ENCODE data around the gene TRPV6. TPM values are rescaled to one million over a fixed set of nuclear protein-coding genes. Genes with fewer than 3 reads are reported as not detected.

TRPV6 gene
- total RNA-seq, 4 donors from 2014 or later: 0.14 to 2.9 TPM; not detected in 2

- Histone ChIP-seq H3K27me3 (peaks cover 6% of the 10 kb centered on the region), H3K27ac (no peak overlapping the region), H3K36me3 (no peaks in the 10 kb centered on the region), H3K4me3 (no peak overlapping the region), H3K4me1 (no peaks in the 10 kb centered on the region), H3K9me3 (no peaks in the 10 kb centered on the region)
- in situ Hi-C loops (cut with MboI; ENCODE audit: low pct_ligation_motif_present in 1 of 4, low pct_unique_long_range_greater_than_20kb in 1 of 4, low sequenced_read_pairs in 3 of 4): no loop called here
- intact Hi-C loops (cut with DNase I; ENCODE audit: low total_unique reads): no loop called here
- DNase-seq: no peak
- WGBS, 2 donors (ENCODE audit: low coverage in 1 of 2): 41 to 56% methylated on average over 1 to 2 of the region's 2 CpGs
- TF ChIP-seq POLR2A (IDR thresholded peaks at IDR 0.05): no peak
- TF ChIP-seq, protein P1, sequence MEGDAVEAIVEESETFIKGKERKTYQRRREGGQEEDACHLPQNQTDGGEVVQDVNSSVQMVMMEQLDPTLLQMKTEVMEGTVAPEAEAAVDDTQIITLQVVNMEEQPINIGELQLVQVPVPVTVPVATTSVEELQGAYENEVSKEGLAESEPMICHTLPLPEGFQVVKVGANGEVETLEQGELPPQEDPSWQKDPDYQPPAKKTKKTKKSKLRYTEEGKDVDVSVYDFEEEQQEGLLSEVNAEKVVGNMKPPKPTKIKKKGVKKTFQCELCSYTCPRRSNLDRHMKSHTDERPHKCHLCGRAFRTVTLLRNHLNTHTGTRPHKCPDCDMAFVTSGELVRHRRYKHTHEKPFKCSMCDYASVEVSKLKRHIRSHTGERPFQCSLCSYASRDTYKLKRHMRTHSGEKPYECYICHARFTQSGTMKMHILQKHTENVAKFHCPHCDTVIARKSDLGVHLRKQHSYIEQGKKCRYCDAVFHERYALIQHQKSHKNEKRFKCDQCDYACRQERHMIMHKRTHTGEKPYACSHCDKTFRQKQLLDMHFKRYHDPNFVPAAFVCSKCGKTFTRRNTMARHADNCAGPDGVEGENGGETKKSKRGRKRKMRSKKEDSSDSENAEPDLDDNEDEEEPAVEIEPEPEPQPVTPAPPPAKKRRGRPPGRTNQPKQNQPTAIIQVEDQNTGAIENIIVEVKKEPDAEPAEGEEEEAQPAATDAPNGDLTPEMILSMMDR (IDR thresholded peaks at IDR 0.05): no peak
- TF ChIP-seq POLR2AphosphoS5 (IDR thresholded peaks at IDR 0.05): no peak
- TF ChIP-seq EP300 (IDR thresholded peaks at IDR 0.05; ENCODE audit: low read depth): no peak
Measured at GRCh38 chr7:142916508-142916907, 31.0 kb upstream of the TRPV6 start.

- H3K4me3 ChIP-seq: no peak overlapping the region
- no peak overlapping the region for H3K27ac ChIP-seq
- H3K27me3 ChIP-seq: peaks cover 6% of the 10 kb centered on the region
- in situ Hi-C loops (cut with MboI; ENCODE audit: low pct_ligation_motif_present in 1 of 4, low pct_unique_long_range_greater_than_20kb in 1 of 4, low sequenced_read_pairs in 3 of 4) (no loop called here), intact Hi-C loops (cut with DNase I; ENCODE audit: low total_unique reads) (no loop called here)
- DNase-seq: no peak
- WGBS, 2 donors (ENCODE audit: low coverage in 1 of 2): 84 to 100% methylated on average over 3 to 8 of the region's 8 CpGs
- H3K9me3 ChIP-seq: no peaks in the 10 kb centered on the region
- H3K4me1 ChIP-seq: no peaks in the 10 kb centered on the region
- H3K36me3 ChIP-seq: no peaks in the 10 kb centered on the region
- no peak for TF ChIP-seq POLR2A (IDR thresholded peaks at IDR 0.05)
- TF ChIP-seq, protein P1 (IDR thresholded peaks at IDR 0.05): no peak
- no peak for TF ChIP-seq EP300 (IDR thresholded peaks at IDR 0.05; ENCODE audit: low read depth)
- no peak for TF ChIP-seq POLR2AphosphoS5 (IDR thresholded peaks at IDR 0.05)
Measured at GRCh38 chr7:142915315-142915714, 29.8 kb upstream of the TRPV6 start.

DNA sequence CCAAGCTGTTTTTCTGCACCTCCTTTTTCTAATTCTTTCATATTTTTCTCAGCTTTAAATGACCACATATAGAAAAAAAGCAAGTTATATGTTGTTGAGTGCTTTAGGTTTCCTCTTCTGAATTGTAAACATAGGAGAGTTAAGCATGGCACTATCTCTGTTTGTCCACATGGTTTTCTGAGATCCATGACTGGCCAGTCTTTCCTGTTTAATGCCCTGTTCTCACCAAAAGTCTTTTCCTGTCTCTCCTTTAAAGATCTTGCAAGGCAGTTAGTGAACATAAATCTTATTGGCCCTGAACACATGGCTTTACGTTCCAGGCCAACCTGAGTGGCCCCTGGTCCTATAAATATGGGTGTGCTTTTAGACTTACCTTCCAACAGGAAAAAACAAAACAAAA, 28.6 kb upstream of the TRPV6 start:
- 24 to 29% methylated on average over 1 of the region's 1 CpG for WGBS, 2 donors (ENCODE audit: low coverage in 1 of 2)
- no peaks in the 10 kb centered on the region for H3K4me1 ChIP-seq
- no peak for DNase-seq
- peaks cover 6% of the 10 kb centered on the region for H3K27me3 ChIP-seq
- in situ Hi-C loops (cut with MboI; ENCODE audit: low pct_ligation_motif_present in 1 of 4, low pct_unique_long_range_greater_than_20kb in 1 of 4, low sequenced_read_pairs in 3 of 4): no loop called here
- no peak overlapping the region for H3K27ac ChIP-seq
- no peaks in the 10 kb centered on the region for H3K36me3 ChIP-seq
- no peaks in the 10 kb centered on the region for H3K9me3 ChIP-seq
- intact Hi-C loops (cut with DNase I; ENCODE audit: low total_unique reads): no loop called here
- no peak for TF ChIP-seq EP300 (IDR thresholded peaks at IDR 0.05; ENCODE audit: low read depth)
- TF ChIP-seq POLR2A (IDR thresholded peaks at IDR 0.05): no peak
- TF ChIP-seq, protein P1 (IDR thresholded peaks at IDR 0.05): no peak
- no peak for TF ChIP-seq POLR2AphosphoS5 (IDR thresholded peaks at IDR 0.05)
- no peak overlapping the region for H3K4me3 ChIP-seq

- WGBS, 2 donors (ENCODE audit: low coverage in 1 of 2): 55 to 77% methylated on average over 2 of the region's 2 CpGs
- intact Hi-C loops (cut with DNase I; ENCODE audit: low total_unique reads): no loop called here
- no peak overlapping the region for H3K4me3 ChIP-seq
- H3K4me1 ChIP-seq: no peaks in the 10 kb centered on the region
- TF ChIP-seq POLR2AphosphoS5 (IDR thresholded peaks at IDR 0.05) (no peak), POLR2A (IDR thresholded peaks at IDR 0.05) (no peak), EP300 (IDR thresholded peaks at IDR 0.05; ENCODE audit: low read depth) (no peak)
- TF ChIP-seq, protein P1 (IDR thresholded peaks at IDR 0.05): no peak
- no peaks in the 10 kb centered on the region for H3K36me3 ChIP-seq
- no peaks in the 10 kb centered on the region for H3K9me3 ChIP-seq
- no peak for DNase-seq
- H3K27ac ChIP-seq: no peak overlapping the region
- in situ Hi-C loops (cut with MboI; ENCODE audit: low pct_ligation_motif_present in 1 of 4, low pct_unique_long_range_greater_than_20kb in 1 of 4, low sequenced_read_pairs in 3 of 4): no loop called here
- peaks cover 6% of the 10 kb centered on the region for H3K27me3 ChIP-seq
Measured at GRCh38 chr7:142913566-142913965, 28.0 kb upstream of the TRPV6 start.
